Mammary epithelial cell (primary cell): Measurements from ENCODE around the gene ARHGAP20.

Experiments used
- EZH2 ChIP-seq: IDR thresholded peaks from 2 replicates; pipeline ENCODE4 v1.6.1; 2012; ENCODE audit warnings: low read length, inconsistent platforms, borderline replicate concordance
- TF ChIP-seq, protein P1 (sequence below), 2 donors: IDR thresholded peaks in 1 of 2; conservative IDR thresholded peaks in 1 of 2; 2 replicates each; pipeline ENCODE4 v1.5.1; 2011 to 2012; ENCODE audit warnings: inconsistent platforms in 2 of 2, low read length in 2 of 2, mild to moderate bottlenecking in 2 of 2, control low read depth in 1 of 2, low read depth in 1 of 2; ENCODE audit not compliant: insufficient read depth in 1 of 2; ENCODE audit errors: extremely low read depth in 1 of 2

DNA sequence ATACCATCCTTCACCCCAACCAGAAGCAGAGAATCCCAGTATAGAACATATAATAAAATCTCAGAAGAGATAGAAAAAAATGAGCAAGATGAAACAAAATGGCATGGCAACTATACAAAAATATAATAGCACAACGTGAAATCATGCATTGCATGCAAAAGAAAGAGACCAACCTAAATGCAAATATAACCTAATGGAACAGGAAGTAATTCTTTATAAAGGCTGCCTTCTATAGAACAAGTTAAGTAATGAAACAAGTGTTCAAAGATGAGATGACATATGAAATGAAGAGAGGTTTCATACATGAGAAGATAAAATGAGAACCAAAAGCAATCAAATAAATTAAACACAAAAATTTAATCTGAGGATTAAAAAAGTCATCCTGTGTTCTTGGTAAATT, 18.5 kb upstream of the ARHGAP20 start:
- TF ChIP-seq, protein P1, sequence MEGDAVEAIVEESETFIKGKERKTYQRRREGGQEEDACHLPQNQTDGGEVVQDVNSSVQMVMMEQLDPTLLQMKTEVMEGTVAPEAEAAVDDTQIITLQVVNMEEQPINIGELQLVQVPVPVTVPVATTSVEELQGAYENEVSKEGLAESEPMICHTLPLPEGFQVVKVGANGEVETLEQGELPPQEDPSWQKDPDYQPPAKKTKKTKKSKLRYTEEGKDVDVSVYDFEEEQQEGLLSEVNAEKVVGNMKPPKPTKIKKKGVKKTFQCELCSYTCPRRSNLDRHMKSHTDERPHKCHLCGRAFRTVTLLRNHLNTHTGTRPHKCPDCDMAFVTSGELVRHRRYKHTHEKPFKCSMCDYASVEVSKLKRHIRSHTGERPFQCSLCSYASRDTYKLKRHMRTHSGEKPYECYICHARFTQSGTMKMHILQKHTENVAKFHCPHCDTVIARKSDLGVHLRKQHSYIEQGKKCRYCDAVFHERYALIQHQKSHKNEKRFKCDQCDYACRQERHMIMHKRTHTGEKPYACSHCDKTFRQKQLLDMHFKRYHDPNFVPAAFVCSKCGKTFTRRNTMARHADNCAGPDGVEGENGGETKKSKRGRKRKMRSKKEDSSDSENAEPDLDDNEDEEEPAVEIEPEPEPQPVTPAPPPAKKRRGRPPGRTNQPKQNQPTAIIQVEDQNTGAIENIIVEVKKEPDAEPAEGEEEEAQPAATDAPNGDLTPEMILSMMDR (conservative IDR thresholded peaks at IDR 0.05 in 1 of 2, IDR thresholded peaks at IDR 0.05 in 1 of 2; ENCODE audit: extremely low read depth in 1 of 2, insufficient read depth in 1 of 2, low read depth in 1 of 2, low read length in 2 of 2), result no peak
- no peak for TF ChIP-seq EZH2
